Stimulated activated effector memory CD8-positive, alpha-beta T cell treated with anti-CD3 and anti-CD28 coated beads, Interleukin-12 subunit alpha, Interleukin-12 subunit beta, amount 100 ng/mL, for 72 hours (primary cell): ENCODE data around the gene KCNK4.

Experiments
- ATAC-seq: fragments of 150-1000 bp; cut with Tn5 transposase; 2 replicates; pipeline ENCODE4 v1.10.0; 2021
- DNase-seq, 2 donors: peaks; one replicate each; pipeline ENCODE4 v3.0.0; 2021 to 2022; ENCODE audit warnings: low spot score in 2 of 2
- H3K27ac Mint-ChIP-seq: one replicate; pipeline ENCODE4 v1.8.0; 2022; ENCODE audit warnings: mild to moderate bottlenecking, mixed read lengths
- H3K36me3 Mint-ChIP-seq: one replicate; pipeline ENCODE4 v1.8.0; 2022; ENCODE audit warnings: mild to moderate bottlenecking, mixed read lengths
- H3K4me1 Mint-ChIP-seq: one replicate; pipeline ENCODE4 v1.8.0; 2022; ENCODE audit warnings: mixed read lengths
- H3K4me3 Mint-ChIP-seq: one replicate; pipeline ENCODE4 v1.8.0; 2022; ENCODE audit warnings: mild to moderate bottlenecking, mixed read lengths
- H3K9me3 Mint-ChIP-seq: one replicate; pipeline ENCODE4 v1.8.0; 2022; ENCODE audit warnings: mixed read lengths

The KCNK4 gene

GRCh38 chr11:64261556-64262080 is 29.5 kb upstream of the KCNK4 start:
- Mint-ChIP-seq H3K9me3 (no peaks in the 10 kb centered on the region), H3K4me1 (peaks cover 22% of the 10 kb centered on the region), H3K4me3 (no peak overlapping the region), H3K36me3 (peaks cover 47% of the 10 kb centered on the region), H3K27ac (no peak overlapping the region)
- no peak for DNase-seq
- no peak for ATAC-seq

GRCh38 chr11:64262271-64263002 is 28.7 kb upstream of the KCNK4 start:
- Mint-ChIP-seq H3K4me1 (peaks cover 23% of the 10 kb centered on the region), H3K9me3 (no peaks in the 10 kb centered on the region), H3K4me3 (no peak overlapping the region), H3K36me3 (peaks cover 45% of the 10 kb centered on the region), H3K27ac (peak overlapping the region; percentile 23)
- DNase-seq (no peak), ATAC-seq (no peak)

GRCh38 chr11:64263021-64263946 is 27.8 kb upstream of the KCNK4 start:
- H3K9me3 Mint-ChIP-seq = no peaks in the 10 kb centered on the region
- peaks cover 31% of the 10 kb centered on the region for H3K4me1 Mint-ChIP-seq
- peaks cover 45% of the 10 kb centered on the region for H3K36me3 Mint-ChIP-seq
- H3K4me3 Mint-ChIP-seq = no peak overlapping the region
- H3K27ac Mint-ChIP-seq = peak overlapping the region; percentile 23
- DNase-seq (no peak), ATAC-seq (no peak)

GRCh38 chr11:64263947-64264317 is 27.2 kb upstream of the KCNK4 start:
- peak overlapping the region; percentile 60 for H3K27ac Mint-ChIP-seq
- no peak overlapping the region for H3K4me3 Mint-ChIP-seq
- peaks cover 51% of the 10 kb centered on the region for H3K36me3 Mint-ChIP-seq

GRCh38 chr11:64264371-64264852 is 26.7 kb upstream of the KCNK4 start:
- H3K36me3 Mint-ChIP-seq = peaks cover 51% of the 10 kb centered on the region
- DNase-seq = no peak

More at GRCh38 chr11:64263947-64264317, 27.2 kb upstream of the KCNK4 start:
- DNase-seq = no peak
- no peak for ATAC-seq
- Mint-ChIP-seq H3K9me3 (no peaks in the 10 kb centered on the region), H3K4me1 (peaks cover 38% of the 10 kb centered on the region)

GRCh38 chr11:64265176-64266160 is 25.6 kb upstream of the KCNK4 start:
- DNase-seq (no peak), ATAC-seq (no peak)
- H3K4me1 Mint-ChIP-seq = peaks cover 32% of the 10 kb centered on the region
- H3K9me3 Mint-ChIP-seq = no peaks in the 10 kb centered on the region
- no peak overlapping the region for H3K4me3 Mint-ChIP-seq
- no peak overlapping the region for H3K27ac Mint-ChIP-seq
- peaks cover 51% of the 10 kb centered on the region for H3K36me3 Mint-ChIP-seq

More at GRCh38 chr11:64264371-64264852, 26.7 kb upstream of the KCNK4 start:
- peak overlapping the region; percentile 60 for H3K27ac Mint-ChIP-seq
- no peak overlapping the region for H3K4me3 Mint-ChIP-seq
- no peak for ATAC-seq
- H3K9me3 Mint-ChIP-seq = no peaks in the 10 kb centered on the region
- H3K4me1 Mint-ChIP-seq = peaks cover 38% of the 10 kb centered on the region

- H3K4me1 Mint-ChIP-seq = peaks cover 32% of the 10 kb centered on the region
- H3K27ac Mint-ChIP-seq = peak overlapping the region; percentile 99
- H3K36me3 Mint-ChIP-seq = peaks cover 53% of the 10 kb centered on the region
- DNase-seq (no peak), ATAC-seq (no peak)
- no peak overlapping the region for H3K4me3 Mint-ChIP-seq
- H3K9me3 Mint-ChIP-seq = no peaks in the 10 kb centered on the region
These were observed 24.8 kb upstream of the KCNK4 start for GRCh38 chr11:64266339-64266738.

- H3K9me3 Mint-ChIP-seq = no peaks in the 10 kb centered on the region
- peak overlapping the region; percentile 99 for H3K4me3 Mint-ChIP-seq
- H3K27ac Mint-ChIP-seq = peak overlapping the region; percentile 99
- DNase-seq (no peak), ATAC-seq (no peak)
- H3K36me3 Mint-ChIP-seq = peaks cover 60% of the 10 kb centered on the region
- peaks cover 32% of the 10 kb centered on the region for H3K4me1 Mint-ChIP-seq
These were observed 23.7 kb upstream of the KCNK4 start for GRCh38 chr11:64267207-64267945.

GRCh38 chr11:64268025-64268892 is 22.8 kb upstream of the KCNK4 start:
- no peak for ATAC-seq
- Mint-ChIP-seq H3K36me3 (peaks cover 54% of the 10 kb centered on the region), H3K4me1 (peaks cover 26% of the 10 kb centered on the region), H3K4me3 (peak overlapping the region; percentile 99), H3K9me3 (no peaks in the 10 kb centered on the region), H3K27ac (peak overlapping the region; percentile 99)
- DNase-seq = no peak

GRCh38 chr11:64268893-64269539 is 22.1 kb upstream of the KCNK4 start:
- Mint-ChIP-seq H3K4me1 (peaks cover 25% of the 10 kb centered on the region), H3K27ac (peak overlapping the region; percentile 99), H3K36me3 (peaks cover 53% of the 10 kb centered on the region), H3K9me3 (no peaks in the 10 kb centered on the region), H3K4me3 (peak overlapping the region; percentile 99)
- peak; percentile 22 for ATAC-seq
- DNase-seq = peak in 1 of 2 donors; percentile 81

- peak overlapping the region; percentile 99 for H3K4me3 Mint-ChIP-seq
- peaks cover 25% of the 10 kb centered on the region for H3K4me1 Mint-ChIP-seq
- DNase-seq (peak; percentile 95 to 99), ATAC-seq (peak; percentile 84)
- no peaks in the 10 kb centered on the region for H3K9me3 Mint-ChIP-seq
- H3K27ac Mint-ChIP-seq = peak overlapping the region; percentile 99
- H3K36me3 Mint-ChIP-seq = peaks cover 53% of the 10 kb centered on the region
These were observed 21.4 kb upstream of the KCNK4 start for GRCh38 chr11:64269540-64270220.

- DNase-seq (no peak), ATAC-seq (no peak)
- H3K4me3 Mint-ChIP-seq = no peak overlapping the region
- peak overlapping the region; percentile 74 for H3K27ac Mint-ChIP-seq
- peaks cover 31% of the 10 kb centered on the region for H3K36me3 Mint-ChIP-seq
- H3K4me1 Mint-ChIP-seq = peaks cover 11% of the 10 kb centered on the region
- H3K9me3 Mint-ChIP-seq = no peaks in the 10 kb centered on the region
These were observed 15.9 kb upstream of the KCNK4 start for GRCh38 chr11:64275031-64275800.
